ENCODE data around the gene HAPLN2.
"Not testable (repeated sequence)": the region's sequence is repeated elsewhere in the genome, so short reads cannot be mapped to it uniquely, and the experiment has no call there.

Gene HAPLN2

GRCh38 chr1:156618853-156619581 lies at the start of gene HAPLN2:
Gene HAPLN2, plus strand, starts transcription at chr1:156619415. Its CDS starts 4,076 bp downstream, at chr1:156623491.
- peak; percentile 78 for DNase-seq

DNA sequence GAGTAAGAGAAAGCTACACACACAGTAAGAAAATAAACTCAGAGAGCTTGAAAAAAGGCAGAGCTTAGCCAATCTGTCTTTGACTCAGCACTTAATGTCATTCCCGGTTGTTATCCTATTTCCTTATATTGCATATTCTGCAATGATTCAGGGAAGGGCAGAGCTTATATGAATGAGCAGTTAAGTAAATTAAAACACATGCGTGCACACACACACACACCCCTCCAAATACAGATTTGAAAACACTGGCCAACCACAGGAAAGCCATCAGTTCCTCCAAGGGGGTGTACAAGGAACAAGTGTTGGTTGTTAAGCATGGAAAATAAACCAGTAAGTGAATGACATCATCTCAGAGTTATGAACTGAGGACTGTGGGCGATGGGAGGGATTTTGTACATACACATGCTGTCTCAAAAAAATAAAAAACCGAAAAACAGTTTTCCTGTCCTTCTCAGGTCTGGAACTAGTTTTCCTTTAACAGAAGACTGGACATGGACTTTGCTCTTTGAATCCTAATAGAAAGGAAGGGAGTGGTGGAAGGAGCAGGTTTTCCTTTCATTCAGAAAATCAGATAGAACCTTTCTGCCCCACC lies 47.9 kb upstream of the HAPLN2 start:
- DNase-seq: no peak

DNA sequence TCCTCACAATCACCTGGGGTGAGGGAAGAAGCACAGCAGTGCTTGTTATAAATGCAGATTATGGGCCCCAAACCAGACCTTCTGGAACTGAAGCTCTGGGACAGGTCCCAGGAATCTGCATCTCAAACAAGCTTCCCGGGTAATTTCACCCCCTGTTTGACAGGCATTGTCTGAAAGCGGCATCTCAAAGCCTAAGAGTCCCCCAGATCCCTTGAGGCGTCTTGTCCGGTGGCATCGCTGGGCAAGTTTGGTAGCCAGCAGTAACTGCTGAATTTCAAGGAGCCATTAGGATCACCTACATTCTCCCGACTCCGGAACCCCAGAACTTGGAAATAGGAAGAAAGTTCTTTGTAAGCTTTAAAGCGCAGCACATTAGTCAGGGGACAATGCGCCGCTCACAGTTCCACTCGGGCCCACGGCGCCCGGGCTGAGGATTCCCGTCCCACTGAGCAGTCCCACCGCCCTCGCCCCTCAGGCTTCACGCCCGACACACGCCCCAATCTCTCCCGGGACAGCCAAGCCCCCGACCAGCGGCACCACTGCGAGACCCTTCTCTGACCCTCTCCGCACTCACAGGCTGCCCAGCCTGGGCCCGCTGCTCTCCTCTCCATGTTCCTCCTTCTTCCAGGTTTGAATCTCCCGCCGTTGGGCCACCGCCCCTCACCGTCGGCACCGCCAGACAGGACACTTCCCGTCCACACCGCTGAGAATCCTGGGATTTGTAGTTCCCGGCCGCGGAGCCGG lies 47.1 kb upstream of the HAPLN2 start, which contains the start of gene IQGAP3:
Gene IQGAP3, minus strand, starts transcription at position 647 of the 744 bp plus-strand sequence. Its CDS starts 36 bp downstream, at position 611.
- DNase-seq: peak; percentile 82

GRCh38 chr1:156572663-156573018 lies 46.6 kb upstream of the HAPLN2 start:
- no peak for DNase-seq

DNA sequence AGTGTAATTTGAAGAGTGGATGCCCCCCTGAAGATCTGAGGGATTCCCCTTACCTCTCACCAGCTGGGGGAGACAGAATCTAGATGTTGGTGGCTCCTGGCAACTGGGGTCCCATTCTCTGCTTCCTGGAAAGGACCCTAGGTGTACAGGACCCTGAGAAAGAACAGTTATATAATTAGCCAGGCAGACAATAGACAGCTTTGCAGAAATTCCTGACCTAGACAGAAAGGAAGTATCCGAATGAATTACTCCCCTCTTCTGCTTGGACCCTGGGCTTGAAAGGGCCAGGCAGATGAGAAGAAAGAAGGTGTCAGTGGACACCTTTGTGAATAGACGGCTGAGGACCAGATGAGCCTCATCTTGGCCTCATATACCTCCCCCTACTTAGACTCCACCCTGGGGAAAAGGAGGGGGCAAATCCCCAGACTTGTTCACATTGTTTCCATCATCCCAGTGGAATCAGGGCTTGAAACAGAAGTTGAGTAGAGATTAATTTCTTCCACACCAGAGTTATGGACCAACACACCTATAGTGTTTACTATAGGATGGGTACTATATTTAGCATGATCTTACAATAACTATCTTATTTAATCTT lies 45.1 kb upstream of the HAPLN2 start:
- no peak for DNase-seq

GRCh38 chr1:156577550-156577949 lies 41.7 kb upstream of the HAPLN2 start:
- DNase-seq: no peak

DNA sequence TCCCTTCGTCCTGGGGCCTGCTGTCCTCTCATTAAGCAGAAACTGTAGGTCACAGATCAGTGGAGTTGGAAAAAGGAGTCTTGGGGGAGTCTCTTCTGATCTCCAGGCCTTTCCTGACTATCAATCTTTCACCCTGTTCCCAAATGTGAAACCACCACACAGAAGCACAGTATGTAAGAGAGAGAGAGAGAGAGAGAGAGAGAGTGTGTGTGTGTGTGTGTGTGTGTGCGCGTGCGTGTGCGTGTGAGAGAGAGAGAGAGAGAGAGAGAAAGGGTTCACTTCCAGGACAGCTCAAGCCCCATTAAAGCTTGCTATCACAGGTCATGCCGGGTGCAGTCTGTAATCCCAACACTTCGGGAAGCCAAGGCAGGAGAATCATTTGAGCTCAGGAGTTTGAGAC lies 41.2 kb upstream of the HAPLN2 start:
- no peak for DNase-seq

DNA sequence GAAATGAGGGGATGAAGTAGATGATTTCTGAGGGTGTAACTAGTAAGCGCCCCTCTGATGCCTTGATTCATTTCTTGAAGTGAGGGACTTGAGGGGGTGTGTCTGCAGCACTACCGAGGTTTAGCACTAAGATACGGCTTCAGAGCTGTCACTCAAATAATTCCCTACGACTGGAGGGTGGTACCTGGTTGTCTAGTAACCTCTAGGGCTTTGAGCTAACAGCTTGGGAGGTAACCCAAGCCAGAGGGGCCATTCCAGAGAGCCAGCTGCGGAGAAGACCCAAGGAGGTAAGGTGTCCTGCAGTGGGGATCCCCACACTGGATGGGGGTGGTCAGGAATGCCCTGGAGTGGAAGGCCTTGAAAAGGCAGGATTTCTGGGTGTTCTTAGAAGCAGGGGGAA lies 39.7 kb upstream of the HAPLN2 start, which contains the start of gene TTC24:
Gene TTC24, plus strand, starts transcription at position 252 of the 400 bp plus-strand sequence. CDS start 1,642 bp downstream, outside the sequence.
- DNase-seq: no peak

DNA sequence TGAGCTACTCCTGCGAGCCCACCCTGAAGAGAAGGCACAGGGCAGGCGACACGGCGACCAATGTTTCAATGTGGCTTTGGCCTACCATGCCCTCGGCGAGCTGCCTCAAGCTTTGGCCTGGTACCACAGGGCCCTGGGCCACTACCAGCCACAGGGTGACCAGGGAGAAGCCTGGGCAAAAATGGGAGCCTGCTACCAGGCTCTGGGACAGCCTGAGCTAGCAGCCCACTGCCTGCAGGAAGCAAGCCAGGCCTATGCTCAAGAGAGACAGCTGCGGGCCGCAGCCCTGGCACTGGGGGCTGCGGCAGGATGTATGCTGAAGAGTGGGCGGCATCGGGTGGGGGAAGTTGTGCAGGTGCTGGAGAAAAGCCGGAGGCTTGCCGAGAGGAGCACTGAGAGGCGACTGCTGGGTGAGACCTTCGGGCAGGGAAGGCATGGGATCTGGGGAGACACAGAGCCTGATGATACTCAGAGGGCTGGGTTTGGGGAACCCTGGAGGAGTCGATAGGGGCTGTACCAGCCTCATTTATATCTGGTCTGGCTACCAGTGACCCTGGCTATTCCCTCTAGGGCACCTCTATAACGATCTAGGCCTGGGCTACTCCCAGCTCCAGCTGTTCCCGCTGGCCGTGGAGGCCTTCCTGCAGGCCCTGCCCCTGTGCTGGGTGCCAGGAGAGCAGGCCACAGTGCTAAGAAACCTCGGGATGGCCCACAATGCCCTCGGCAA lies 37.4 kb upstream of the HAPLN2 start:
- DNase-seq: no peak

DNA sequence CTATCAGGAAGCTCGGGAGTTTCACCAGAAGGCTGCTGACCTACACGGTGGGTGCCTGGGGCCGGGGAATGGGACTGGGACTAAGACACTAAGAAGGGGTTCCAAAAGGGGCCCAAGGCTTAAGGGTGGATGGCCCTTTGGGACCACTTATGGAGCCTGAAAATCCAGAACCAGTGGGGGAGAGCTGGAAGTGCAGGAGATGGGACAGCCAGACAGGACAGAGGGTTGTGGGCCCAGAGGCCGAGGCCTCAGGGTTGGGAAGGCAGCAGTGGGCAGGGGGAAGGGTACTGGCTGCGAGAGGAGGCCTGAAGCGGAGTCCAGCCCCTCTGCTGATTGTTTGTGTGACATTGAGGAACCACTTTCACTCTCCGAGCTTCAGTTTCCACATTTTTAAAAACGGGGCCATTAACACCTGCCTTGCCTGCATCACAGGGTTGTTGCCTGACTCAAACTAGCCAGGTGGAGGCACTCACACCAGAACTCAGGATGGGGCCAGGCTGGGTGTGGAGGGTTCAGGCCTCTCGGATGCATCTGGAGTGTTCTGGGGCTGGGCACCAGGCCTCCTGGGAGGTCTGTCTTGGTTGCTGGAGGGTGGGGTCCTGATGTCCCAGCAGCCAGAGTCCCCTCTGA lies 36.7 kb upstream of the HAPLN2 start:
- DNase-seq: no peak

- peak; percentile 87 for DNase-seq
These were observed 35.2 kb upstream of the HAPLN2 start for GRCh38 chr1:156583821-156584622.

DNA sequence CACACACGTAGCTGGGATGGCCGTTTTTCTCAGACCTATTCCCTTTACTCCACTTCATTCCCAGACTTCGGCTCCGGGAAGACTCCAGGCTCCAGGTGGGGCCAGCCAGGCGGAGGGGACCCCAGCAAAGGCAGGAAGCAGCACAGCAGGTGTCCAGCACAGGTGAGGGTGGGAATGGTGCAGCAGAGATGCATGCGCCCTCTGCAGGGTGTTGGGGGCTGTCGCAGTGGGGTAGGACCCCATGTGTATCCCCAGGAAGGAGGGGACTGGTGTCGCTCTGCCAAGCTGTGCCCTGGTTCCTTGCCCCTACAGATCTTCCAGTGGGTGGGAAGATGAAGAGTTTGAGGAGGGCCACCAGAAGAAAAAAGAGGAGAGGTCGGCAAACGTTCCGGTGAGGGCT lies 34.4 kb upstream of the HAPLN2 start:
- peak; percentile 55 for DNase-seq

DNA sequence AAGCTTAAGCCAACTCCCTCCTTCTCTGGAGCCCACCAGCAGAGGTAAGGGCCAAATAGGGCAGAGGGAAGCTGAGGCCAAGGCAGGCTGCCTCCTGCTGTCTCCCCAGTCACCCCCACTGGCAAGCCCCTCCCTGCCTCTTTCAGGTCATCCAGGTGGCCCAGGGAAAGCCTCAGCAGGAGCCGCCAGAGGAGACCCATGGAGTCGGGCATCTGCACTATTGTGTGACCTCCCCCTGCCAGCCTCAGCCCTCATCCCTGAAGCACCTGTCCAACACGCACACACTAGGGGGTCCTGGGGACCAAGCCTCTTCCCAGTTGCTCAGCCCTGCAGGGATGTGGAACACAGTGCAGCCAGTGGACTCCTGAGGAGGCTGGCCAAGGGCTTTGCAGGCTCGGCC lies 32.9 kb upstream of the HAPLN2 start:
- no peak for DNase-seq

GRCh38 chr1:156586892-156587477 lies 32.2 kb upstream of the HAPLN2 start:
- DNase-seq: no peak

DNA sequence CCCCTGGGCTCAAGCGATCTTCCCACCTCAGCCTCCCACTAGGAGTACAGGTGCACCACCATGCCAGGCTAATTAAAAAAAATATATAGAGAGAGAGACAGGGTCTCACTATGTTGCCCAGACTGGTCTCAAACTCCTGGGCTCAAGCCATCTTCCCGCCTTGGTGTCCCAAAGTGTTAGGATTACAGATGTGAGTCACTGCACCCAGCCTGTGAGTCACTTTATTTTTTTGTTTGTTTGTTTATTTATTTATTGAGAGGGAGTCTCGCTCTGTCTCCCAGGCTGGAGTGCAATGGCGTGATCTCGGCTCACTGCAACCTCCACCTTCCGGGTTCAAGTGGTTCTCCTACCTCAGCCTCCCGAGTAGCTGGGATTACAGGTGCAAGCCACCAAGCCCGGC lies 31.3 kb upstream of the HAPLN2 start:
- not testable (repeated sequence) for DNase-seq

GRCh38 chr1:156589546-156589945 lies 29.7 kb upstream of the HAPLN2 start:
- DNase-seq: no peak

- no peak for DNase-seq
These were observed 28.7 kb upstream of the HAPLN2 start for GRCh38 chr1:156590326-156591180.

DNA sequence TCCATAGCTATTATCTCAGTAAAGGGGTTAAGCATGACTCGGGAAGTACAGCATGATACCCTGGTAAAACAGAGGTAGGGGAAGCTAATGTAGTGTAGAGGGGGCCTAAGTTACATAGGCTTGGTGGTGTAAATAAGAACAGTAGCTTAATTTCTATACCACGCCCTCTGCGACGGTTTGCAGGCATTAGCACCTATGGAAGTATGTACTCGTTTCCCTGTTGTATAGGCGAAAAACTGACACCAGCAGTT lies 28.1 kb upstream of the HAPLN2 start:
- DNase-seq: peak; percentile 91

- peak; percentile 91 for DNase-seq
These were observed 27.6 kb upstream of the HAPLN2 start, which contains the start of gene NAXE for GRCh38 chr1:156591432-156592157. Gene NAXE, plus strand, starts transcription at chr1:156591776. Its CDS starts 29 bp downstream, at chr1:156591805.

All from NCI-H510A treated with DMSO at 0.1 percent for 48 hours (cell line).